ENCODE data around the gene EXOC6. TPM values are rescaled to one million over a fixed set of nuclear protein-coding genes. Genes with fewer than 3 reads are reported as not detected.

Gene EXOC6
- total RNA-seq, 4 donors from 2014 or later = 14.4 to 22.4 (median 16.8) TPM

DNA sequence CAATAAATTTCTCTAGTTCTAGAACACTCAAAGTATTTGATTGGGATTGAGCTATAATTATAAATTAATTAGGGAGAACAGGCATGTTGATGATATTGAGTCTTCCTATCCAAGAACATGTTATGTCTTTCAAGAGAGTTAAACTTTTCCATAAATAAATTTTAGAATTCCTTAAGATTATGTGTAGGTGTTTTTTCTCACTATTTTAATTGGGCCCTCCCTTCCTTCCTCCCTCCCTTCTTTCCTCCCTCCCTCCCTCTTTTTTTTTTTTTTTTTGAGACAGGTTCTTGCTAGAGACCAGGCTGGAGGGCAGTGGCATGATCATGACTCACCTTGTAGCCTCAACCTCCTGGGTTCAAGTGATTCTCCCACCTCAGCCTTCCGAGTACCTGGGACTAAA is 20.2 kb downstream of the EXOC6 start:
- Histone ChIP-seq H3K27me3 (no peaks in the 10 kb centered on the region), H3K4me1 (no peaks in the 10 kb centered on the region), H3K27ac (no peak overlapping the region), H3K36me3 (no peaks in the 10 kb centered on the region), H3K9me3 (no peaks in the 10 kb centered on the region), H3K4me3 (no peak overlapping the region)
- ATAC-seq = no peak
- WGBS, 2 donors (ENCODE audit: low coverage in 1 of 2) = 100% methylated on average over 1 of the region's 1 CpG; no CpG with 5 or more reads in 1 of the 2 donors
- TF ChIP-seq EP300 (IDR thresholded peaks at IDR 0.05) = no peak
- TF ChIP-seq, protein P1, sequence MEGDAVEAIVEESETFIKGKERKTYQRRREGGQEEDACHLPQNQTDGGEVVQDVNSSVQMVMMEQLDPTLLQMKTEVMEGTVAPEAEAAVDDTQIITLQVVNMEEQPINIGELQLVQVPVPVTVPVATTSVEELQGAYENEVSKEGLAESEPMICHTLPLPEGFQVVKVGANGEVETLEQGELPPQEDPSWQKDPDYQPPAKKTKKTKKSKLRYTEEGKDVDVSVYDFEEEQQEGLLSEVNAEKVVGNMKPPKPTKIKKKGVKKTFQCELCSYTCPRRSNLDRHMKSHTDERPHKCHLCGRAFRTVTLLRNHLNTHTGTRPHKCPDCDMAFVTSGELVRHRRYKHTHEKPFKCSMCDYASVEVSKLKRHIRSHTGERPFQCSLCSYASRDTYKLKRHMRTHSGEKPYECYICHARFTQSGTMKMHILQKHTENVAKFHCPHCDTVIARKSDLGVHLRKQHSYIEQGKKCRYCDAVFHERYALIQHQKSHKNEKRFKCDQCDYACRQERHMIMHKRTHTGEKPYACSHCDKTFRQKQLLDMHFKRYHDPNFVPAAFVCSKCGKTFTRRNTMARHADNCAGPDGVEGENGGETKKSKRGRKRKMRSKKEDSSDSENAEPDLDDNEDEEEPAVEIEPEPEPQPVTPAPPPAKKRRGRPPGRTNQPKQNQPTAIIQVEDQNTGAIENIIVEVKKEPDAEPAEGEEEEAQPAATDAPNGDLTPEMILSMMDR (IDR thresholded peaks at IDR 0.05) = no peak
- TF ChIP-seq POLR2AphosphoS5 (IDR thresholded peaks at IDR 0.05) = no peak
- no peak for TF ChIP-seq POLR2A (IDR thresholded peaks at IDR 0.05)

DNA sequence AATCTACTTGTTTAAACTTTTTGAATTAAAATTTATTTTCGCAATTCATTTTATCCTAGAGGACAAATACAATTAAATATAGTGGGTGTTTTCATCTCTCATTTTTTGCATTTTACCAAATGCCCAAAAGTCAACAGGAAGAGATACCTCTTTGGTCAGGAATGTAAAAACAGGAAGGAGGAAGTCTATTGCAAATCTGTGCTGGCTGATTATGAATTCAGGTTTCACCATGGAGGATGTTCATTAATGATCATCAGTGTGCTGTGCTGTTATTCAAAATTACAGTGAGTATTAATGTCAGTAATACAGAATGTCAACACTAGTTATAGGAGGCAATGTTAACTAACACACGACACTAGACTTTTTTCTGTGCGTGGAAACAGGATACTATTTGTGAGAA is 24.7 kb downstream of the EXOC6 start:
- Histone ChIP-seq H3K9me3 (no peaks in the 10 kb centered on the region), H3K36me3 (no peaks in the 10 kb centered on the region), H3K4me1 (no peaks in the 10 kb centered on the region), H3K4me3 (no peak overlapping the region), H3K27ac (no peak overlapping the region), H3K27me3 (no peaks in the 10 kb centered on the region)
- TF ChIP-seq POLR2A (IDR thresholded peaks at IDR 0.05) (no peak), EP300 (IDR thresholded peaks at IDR 0.05) (no peak), POLR2AphosphoS5 (IDR thresholded peaks at IDR 0.05) (no peak)
- TF ChIP-seq, protein P1 (IDR thresholded peaks at IDR 0.05) = no peak
- no peak for ATAC-seq
- 69 to 77% methylated on average over 3 of the region's 3 CpGs for WGBS, 2 donors (ENCODE audit: low coverage in 1 of 2)

DNA sequence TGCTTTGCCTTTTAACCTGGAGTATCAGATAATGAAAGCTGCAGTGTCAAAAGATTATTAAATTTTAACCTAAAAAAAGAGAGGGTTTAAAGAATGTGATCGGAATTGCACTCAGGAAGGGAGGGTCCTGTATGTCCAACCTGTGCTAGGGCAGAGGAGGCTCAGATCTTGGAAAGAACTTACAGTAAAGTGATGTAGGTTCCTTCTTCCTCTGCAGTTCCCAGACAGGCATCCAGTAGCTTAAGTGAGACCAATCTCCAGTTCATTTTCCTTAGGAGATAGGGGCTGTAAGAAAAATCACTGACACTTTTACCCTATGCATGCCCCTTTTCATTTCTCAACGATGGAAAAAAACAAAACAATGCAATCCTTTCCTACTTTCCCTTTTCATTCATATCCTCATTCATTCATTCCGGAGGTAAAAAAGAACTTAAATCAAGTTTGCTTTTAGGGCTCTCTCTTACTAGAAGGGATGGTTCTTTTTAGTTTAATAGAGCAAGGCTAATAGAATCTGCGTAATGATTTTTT is 28.3 kb downstream of the EXOC6 start:
- 36 to 37% methylated on average over 4 of the region's 4 CpGs for WGBS, 2 donors (ENCODE audit: low coverage in 1 of 2)

DNA sequence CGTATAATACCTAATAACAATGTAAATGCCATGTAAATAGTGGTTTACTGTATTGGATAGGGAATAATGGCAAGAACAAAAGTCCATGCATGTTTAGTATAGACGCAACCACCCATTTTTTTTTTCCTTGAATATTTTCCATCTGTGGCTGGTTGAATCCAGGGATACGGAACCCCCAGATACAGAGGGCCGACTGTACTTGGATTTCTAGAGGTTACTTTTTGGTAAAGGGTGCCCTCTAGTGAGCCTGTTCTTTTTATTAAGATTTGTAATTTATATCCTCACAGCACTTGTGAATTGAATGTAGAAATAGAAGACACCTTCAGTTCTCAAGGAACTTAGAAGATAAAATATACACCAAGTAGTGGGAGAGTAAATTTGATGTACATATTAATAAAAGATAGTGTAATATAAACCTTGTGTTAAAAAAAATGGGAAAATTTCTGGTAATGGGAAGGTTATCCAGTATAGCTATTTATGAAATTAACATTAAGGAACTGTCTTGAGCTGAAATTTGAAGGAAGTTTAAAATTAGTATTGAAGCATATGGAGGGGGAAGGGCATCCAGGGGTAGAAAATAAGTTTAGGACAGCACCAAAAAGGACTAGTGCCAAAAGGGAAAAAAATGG is 32.0 kb downstream of the EXOC6 start:
- Histone ChIP-seq H3K4me3 (no peak overlapping the region), H3K9me3 (no peaks in the 10 kb centered on the region), H3K36me3 (no peaks in the 10 kb centered on the region), H3K27ac (no peak overlapping the region), H3K27me3 (no peaks in the 10 kb centered on the region), H3K4me1 (peaks cover 0 to 5% (median 0%) of the 10 kb centered on the region in 3 donors)
- TF ChIP-seq, protein P1 (IDR thresholded peaks at IDR 0.05) = peak; percentile 22 to 56 (median 38)
- TF ChIP-seq POLR2A (IDR thresholded peaks at IDR 0.05) = no peak
- WGBS, 2 donors (ENCODE audit: low coverage in 1 of 2) = 23 to 30% methylated on average over 4 of the region's 4 CpGs
- ATAC-seq = peak; percentile 65

More for the DNA sequence above, 28.3 kb downstream of the EXOC6 start:
- Histone ChIP-seq H3K4me3 (no peak overlapping the region), H3K27ac (no peak overlapping the region), H3K27me3 (no peaks in the 10 kb centered on the region), H3K4me1 (peaks cover 0 to 5% (median 0%) of the 10 kb centered on the region in 3 donors), H3K9me3 (no peaks in the 10 kb centered on the region), H3K36me3 (no peaks in the 10 kb centered on the region)
- ATAC-seq = no peak
- TF ChIP-seq POLR2A (IDR thresholded peaks at IDR 0.05) (no peak), EP300 (IDR thresholded peaks at IDR 0.05) (no peak), POLR2AphosphoS5 (IDR thresholded peaks at IDR 0.05) (no peak)
- TF ChIP-seq, protein P1 (IDR thresholded peaks at IDR 0.05) = no peak

DNA sequence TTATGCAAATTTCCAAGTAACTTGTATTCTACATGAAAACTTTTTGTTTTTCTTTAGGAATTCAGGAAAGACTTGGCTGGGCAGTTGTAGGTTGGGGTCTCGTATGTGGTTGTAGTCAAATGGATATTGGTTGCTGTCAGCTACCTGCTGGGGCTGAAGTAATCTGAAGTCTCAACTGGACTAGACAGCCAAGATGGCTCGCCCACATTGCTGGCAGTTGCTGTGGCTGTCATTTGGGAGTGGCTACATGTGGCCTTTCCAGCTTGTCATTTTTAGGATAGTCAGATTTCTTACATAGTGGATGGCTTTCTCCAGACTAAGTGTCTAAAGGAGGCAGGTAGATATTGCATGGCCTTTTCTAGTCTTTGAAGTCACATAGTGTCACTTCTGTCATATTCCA is 32.6 kb downstream of the EXOC6 start:
- ATAC-seq = no peak
- no peaks in the 10 kb centered on the region for H3K9me3 ChIP-seq
- 73 to 80% methylated on average over 1 to 2 of the region's 2 CpGs for WGBS, 2 donors (ENCODE audit: low coverage in 1 of 2)
- peaks cover 0 to 5% (median 0%) of the 10 kb centered on the region in 3 donors for H3K4me1 ChIP-seq
- TF ChIP-seq POLR2AphosphoS5 (IDR thresholded peaks at IDR 0.05) (no peak), EP300 (IDR thresholded peaks at IDR 0.05) (no peak), POLR2A (IDR thresholded peaks at IDR 0.05) (no peak)
- TF ChIP-seq, protein P1 (IDR thresholded peaks at IDR 0.05) = no peak
- no peak overlapping the region for H3K4me3 ChIP-seq
- no peaks in the 10 kb centered on the region for H3K36me3 ChIP-seq
- H3K27me3 ChIP-seq = no peaks in the 10 kb centered on the region
- H3K27ac ChIP-seq = no peak overlapping the region
